Spleen (tissue), 11 donors: ENCODE results near the gene JAGN1. TPM values are rescaled to one million over a fixed set of nuclear protein-coding genes. Genes with fewer than 3 reads are reported as not detected.

Experiments
- DNase-seq: peaks from one replicate; pipeline ENCODE4 v3.0.0-alpha.2; 2020
- H3K27ac ChIP-seq, 8 donors: fragments of 200-600 bp; sonication (generic) in 7 of 8; 1 replicate in 4 of 8; 2 replicates in 4 of 8; pipeline versions ENCODE4 v1.5.0 to v1.8.0; 2016 to 2021; ENCODE audit warnings: inconsistent platforms in 4 of 8, mild to moderate bottlenecking in 4 of 8, moderate library complexity in 1 of 8
- H3K27me3 ChIP-seq, 7 donors: fragments of 200-600 bp; sonication (generic) in 6 of 7; replicated peaks in 1 of 7; 1 replicate in 4 of 7; 2 replicates in 3 of 7; pipeline versions ENCODE4 v1.5.0 to v1.8.0; 2016 to 2021; ENCODE audit warnings: inconsistent platforms in 3 of 7, mild to moderate bottlenecking in 1 of 7
- H3K36me3 ChIP-seq, 6 donors: fragments of 200-600 bp; sonication (generic) in 5 of 6; 1 replicate in 4 of 6; 2 replicates in 2 of 6; pipeline versions ENCODE4 v1.5.0 to v1.8.0; 2016 to 2021; ENCODE audit warnings: inconsistent platforms in 2 of 6
- H3K4me1 ChIP-seq, 6 donors: fragments of 200-600 bp; sonication (generic) in 5 of 6; 1 replicate in 3 of 6; 2 replicates in 3 of 6; pipeline versions ENCODE4 v1.5.0 to v1.8.0; 2016 to 2021; ENCODE audit warnings: inconsistent platforms in 3 of 6
- H3K4me3 ChIP-seq, 8 donors: fragments of 200-600 bp; sonication (generic) in 7 of 8; 1 replicate in 4 of 8; 2 replicates in 4 of 8; pipeline versions ENCODE4 v1.5.0 to v1.8.0; 2016 to 2021; ENCODE audit warnings: inconsistent platforms in 4 of 8, mild to moderate bottlenecking in 4 of 8, moderate library complexity in 2 of 8
- H3K9me3 ChIP-seq, 8 donors: fragments of 200-600 bp; sonication (generic) in 7 of 8; 1 replicate in 4 of 8; 2 replicates in 4 of 8; pipeline versions ENCODE4 v1.5.0 to v1.8.0; 2016 to 2021; ENCODE audit warnings: inconsistent platforms in 4 of 8
- POLR2A ChIP-seq, 3 donors: fragments of 450-650 bp; IDR thresholded peaks; one replicate each; pipeline ENCODE4 v1.5.1; 2017; ENCODE audit warnings: antibody characterized with exemption in 3 of 3, mild to moderate bottlenecking in 1 of 3
- POLR2AphosphoS5 ChIP-seq, 3 donors: sonication (generic); formaldehyde crosslinking; IDR thresholded peaks; one replicate each; pipeline ENCODE4 v1.5.1; 2017; ENCODE audit warnings: antibody characterized with exemption in 3 of 3
- WGBS, 5 donors: extraction: QIAGEN DNeasy Blood & Tissue Kit in 3 of 5; methylation state at CpG; one replicate each; pipeline versions ENCODE4 v1.1.5 to v1.1.7; 2013 to 2018; 5-methylcytosine and 5-hydroxymethylcytosine counted together
- intact Hi-C: fragments of 100-400 bp; cut with DNase I; formaldehyde crosslinking; loops from one replicate; pipeline ENCODE4 v1.15.0; 2023; ENCODE audit warnings: low total_unique reads
- polyA plus RNA-seq, 3 donors: library from polyadenylated mRNA; stranded (reverse); fragments of 200-250 nt; gene quantifications; one replicate each; pipeline ENCODE4 v1.2.1, GENCODE V29; 2013
- total RNA-seq, 7 donors: library from RNA; depleted of rRNA in 3 of 7; stranded (reverse); fragments of >200 nt in 3 of 7; fragmentation: NEBNext Ultra II Directional in 4 of 7; extraction: Animal tissue kit (Norgen Biotek cat#: 25700) in 4 of 7; gene quantifications; one replicate each; pipeline versions ENCODE4 v1.1.0 to v1.2.1, GENCODE V29; 2016 to 2021
- TF ChIP-seq, protein P1 (sequence below), 11 experiments: fragments of 200-600 bp in 7 of 11; fragments of 450-650 bp in 4 of 11; sonication (generic) in 4 of 11; IDR thresholded peaks in 8 of 11; conservative IDR thresholded peaks in 3 of 11; 1 replicate in 7 of 11; 2 replicates in 4 of 11; pipeline versions ENCODE4 v1.4.0 to v1.8.0; 2016 to 2021; ENCODE audit warnings: antibody characterized with exemption in 11 of 11, inconsistent platforms in 4 of 11, mild to moderate bottlenecking in 1 of 11
- donor health status: healthy with polysubstance abuse.
- donor health status: DM: no; HTN: no; CAD: no; lungs with moderate emphysema.
- donor health status: DM: no; HTN: no; CAD: no.
- donor health status: Bipolar disorder and iron deficiency.
- donor health status: healthy.
- donor health status: DM: no; HTN: no; CAD: no.
- donor health status: DM: yes; HTN: yes; CAD: no.

Gene JAGN1
- total and polyA plus RNA-seq, 10 donors: 17.1 to 41.3 (median 25.9) TPM

- H3K4me1 ChIP-seq: peaks cover 24 to 51% (median 39%) of the 10 kb centered on the region in 6 donors
- TF ChIP-seq, protein P1, sequence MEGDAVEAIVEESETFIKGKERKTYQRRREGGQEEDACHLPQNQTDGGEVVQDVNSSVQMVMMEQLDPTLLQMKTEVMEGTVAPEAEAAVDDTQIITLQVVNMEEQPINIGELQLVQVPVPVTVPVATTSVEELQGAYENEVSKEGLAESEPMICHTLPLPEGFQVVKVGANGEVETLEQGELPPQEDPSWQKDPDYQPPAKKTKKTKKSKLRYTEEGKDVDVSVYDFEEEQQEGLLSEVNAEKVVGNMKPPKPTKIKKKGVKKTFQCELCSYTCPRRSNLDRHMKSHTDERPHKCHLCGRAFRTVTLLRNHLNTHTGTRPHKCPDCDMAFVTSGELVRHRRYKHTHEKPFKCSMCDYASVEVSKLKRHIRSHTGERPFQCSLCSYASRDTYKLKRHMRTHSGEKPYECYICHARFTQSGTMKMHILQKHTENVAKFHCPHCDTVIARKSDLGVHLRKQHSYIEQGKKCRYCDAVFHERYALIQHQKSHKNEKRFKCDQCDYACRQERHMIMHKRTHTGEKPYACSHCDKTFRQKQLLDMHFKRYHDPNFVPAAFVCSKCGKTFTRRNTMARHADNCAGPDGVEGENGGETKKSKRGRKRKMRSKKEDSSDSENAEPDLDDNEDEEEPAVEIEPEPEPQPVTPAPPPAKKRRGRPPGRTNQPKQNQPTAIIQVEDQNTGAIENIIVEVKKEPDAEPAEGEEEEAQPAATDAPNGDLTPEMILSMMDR (IDR thresholded peaks at IDR 0.05 in 8 of 11, conservative IDR thresholded peaks at IDR 0.05 in 3 of 11): no peak
- TF ChIP-seq POLR2AphosphoS5 (IDR thresholded peaks at IDR 0.05) (peak in 1 of 3 donors; percentile 57), POLR2A (IDR thresholded peaks at IDR 0.05) (peak in 1 of 3 donors; percentile 30)
- 3 to 11% (median 6%) methylated on average over 10 to 13 of the region's 13 CpGs for WGBS, 5 donors
Observed at GRCh38 chr3:9932535-9932842, 42.1 kb downstream of the JAGN1 start.

GRCh38 chr3:9932843-9933560, 42.6 kb downstream of the JAGN1 start:
- intact Hi-C loops: no loop called here
- Histone ChIP-seq H3K27ac (peak overlapping the region; percentile 91 to 97 (median 94)), H3K9me3 (no peaks in the 10 kb centered on the region), H3K4me3 (peak overlapping the region; percentile 59 to 94 (median 85)), H3K36me3 (peaks cover 0 to 54% (median 7%) of the 10 kb centered on the region in 6 donors), H3K4me1 (peaks cover 24 to 51% (median 39%) of the 10 kb centered on the region in 6 donors), H3K27me3 (no peaks in the 10 kb centered on the region)
- 0 to 1% (median 0%) methylated on average over 11 to 77 of the region's 77 CpGs for WGBS, 5 donors
- TF ChIP-seq POLR2AphosphoS5 (IDR thresholded peaks at IDR 0.05) (peak; percentile 11 to 84 (median 72)), POLR2A (IDR thresholded peaks at IDR 0.05) (no peak)
- TF ChIP-seq, protein P1 (IDR thresholded peaks at IDR 0.05 in 8 of 11, conservative IDR thresholded peaks at IDR 0.05 in 3 of 11): peak; percentile 65 to 90 (median 83)
- DNase-seq: peak; percentile 98

More at GRCh38 chr3:9932535-9932842, 42.1 kb downstream of the JAGN1 start:
- Histone ChIP-seq H3K27me3 (no peaks in the 10 kb centered on the region), H3K4me3 (peak overlapping the region; percentile 59 to 94 (median 85)), H3K27ac (peak overlapping the region; percentile 91 to 97 (median 94)), H3K9me3 (no peaks in the 10 kb centered on the region), H3K36me3 (peaks cover 0 to 49% (median 2%) of the 10 kb centered on the region in 6 donors)
- intact Hi-C loops: no loop called here
- DNase-seq: no peak

- peak; percentile 98 for DNase-seq
- Histone ChIP-seq H3K4me3 (peak within 1 kb of the TSS; percentile 59 to 94 (median 85)), H3K4me1 (peaks cover 24 to 51% (median 39%) of the 10 kb centered on the region in 6 donors), H3K27me3 (no peaks in the 10 kb centered on the region), H3K27ac (peak within 1 kb of the TSS; percentile 91 to 97 (median 94)), H3K36me3 (peaks cover 0 to 53% (median 10%) of the 10 kb centered on the region in 6 donors), H3K9me3 (no peaks in the 10 kb centered on the region)
- intact Hi-C loops: no loop called here
- TF ChIP-seq, protein P1 (IDR thresholded peaks at IDR 0.05 in 8 of 11, conservative IDR thresholded peaks at IDR 0.05 in 3 of 11): peak in 1 of 11 experiments; percentile 22
- TF ChIP-seq POLR2A (IDR thresholded peaks at IDR 0.05) (peak; percentile 40 to 80 (median 68)), POLR2AphosphoS5 (IDR thresholded peaks at IDR 0.05) (peak; percentile 96 to 98 (median 97))
- WGBS, 5 donors: 0 to 1% (median 0%) methylated on average over 25 to 50 of the region's 50 CpGs
Observed at GRCh38 chr3:9933561-9934234, 43.3 kb downstream of the JAGN1 start, which contains the start of gene CRELD1. CRELD1 (plus strand) TSS chr3:9933834; CDS start chr3:9934439, 605 bp downstream.

DNA sequence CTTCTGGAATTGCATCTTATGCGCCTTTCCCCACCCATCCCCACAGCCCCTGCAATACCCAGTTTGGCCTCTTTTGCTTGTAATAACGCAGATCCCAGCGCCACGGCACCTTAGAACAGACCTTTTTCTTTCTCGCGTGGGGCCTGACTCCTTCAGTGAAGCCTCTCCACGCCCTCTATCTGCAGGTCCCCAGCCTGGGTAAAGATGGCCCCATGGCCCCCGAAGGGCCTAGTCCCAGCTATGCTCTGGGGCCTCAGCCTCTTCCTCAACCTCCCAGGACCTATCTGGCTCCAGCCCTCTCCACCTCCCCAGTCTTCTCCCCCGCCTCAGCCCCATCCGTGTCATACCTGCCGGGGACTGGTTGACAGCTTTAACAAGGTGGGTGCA, 43.8 kb downstream of the JAGN1 start:
- Histone ChIP-seq H3K4me1 (peaks cover 24 to 51% (median 39%) of the 10 kb centered on the region in 6 donors), H3K4me3 (peak overlapping the region; percentile 59 to 94 (median 85)), H3K9me3 (no peaks in the 10 kb centered on the region), H3K27me3 (no peaks in the 10 kb centered on the region), H3K27ac (peak overlapping the region; percentile 91 to 97 (median 94)), H3K36me3 (peaks cover 0 to 51% (median 10%) of the 10 kb centered on the region in 6 donors)
- 10 to 25% (median 21%) methylated on average over 10 to 11 of the region's 11 CpGs for WGBS, 5 donors
- peak; percentile 82 for DNase-seq
- intact Hi-C loops: no loop called here
- TF ChIP-seq POLR2A (IDR thresholded peaks at IDR 0.05) (no peak), POLR2AphosphoS5 (IDR thresholded peaks at IDR 0.05) (no peak)
- TF ChIP-seq, protein P1 (IDR thresholded peaks at IDR 0.05 in 8 of 11, conservative IDR thresholded peaks at IDR 0.05 in 3 of 11): peak in 3 of 11 experiments; percentile 2 to 16 (median 15)
